GM23248 (cell line): Measurements from ENCODE around the gene SMG9.

Experiments
- EZH2 ChIP-seq: fragments of 200-600 bp; sonication (generic); IDR thresholded peaks from 2 replicates; pipeline ENCODE4 v1.6.1; 2018; ENCODE audit warnings: antibody characterized with exemption, mild to moderate bottlenecking; ENCODE audit not compliant: insufficient read depth, poor library complexity, severe bottlenecking
- EZH2phosphoT487 ChIP-seq: fragments of 200-600 bp; sonication (generic); IDR thresholded peaks from 2 replicates; pipeline ENCODE4 v1.6.1; 2018; ENCODE audit warnings: antibody characterized with exemption, moderate library complexity, mild to moderate bottlenecking, low read depth; ENCODE audit not compliant: insufficient read depth

DNA sequence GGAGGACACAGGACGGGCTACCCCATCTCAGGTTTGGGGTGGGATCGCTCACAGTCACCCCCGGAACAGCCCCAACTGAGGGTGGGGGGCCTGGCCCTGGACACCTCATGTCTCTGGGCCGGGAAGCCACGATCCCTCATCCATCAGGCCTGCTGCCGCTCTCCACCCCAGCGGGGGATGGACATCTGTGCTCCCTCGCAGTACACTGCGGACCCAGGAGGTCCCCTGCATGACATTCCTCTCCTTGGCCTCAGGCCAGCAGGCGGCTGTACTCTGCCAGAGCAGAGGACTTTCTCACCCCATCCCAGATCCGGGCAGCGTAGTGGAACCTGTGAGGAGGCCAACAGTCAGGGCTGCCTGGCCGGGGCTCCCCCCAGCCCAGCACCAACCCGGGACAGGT is 23.4 kb downstream of the SMG9 start:
- no peak for TF ChIP-seq EZH2phosphoT487
- TF ChIP-seq EZH2 = no peak
